ENCODE data around the gene THSD4. TPM values are rescaled to one million over a fixed set of nuclear protein-coding genes. Genes with fewer than 3 reads are reported as not detected.

The THSD4 gene
- total RNA-seq, 6 experiments from 2014 or later: 5.2 to 21.8 (median 13.7) TPM

- no peak overlapping the region for H3K27ac ChIP-seq
- no peaks in the 10 kb centered on the region for H3K9me3 ChIP-seq
- TF ChIP-seq, protein P1, sequence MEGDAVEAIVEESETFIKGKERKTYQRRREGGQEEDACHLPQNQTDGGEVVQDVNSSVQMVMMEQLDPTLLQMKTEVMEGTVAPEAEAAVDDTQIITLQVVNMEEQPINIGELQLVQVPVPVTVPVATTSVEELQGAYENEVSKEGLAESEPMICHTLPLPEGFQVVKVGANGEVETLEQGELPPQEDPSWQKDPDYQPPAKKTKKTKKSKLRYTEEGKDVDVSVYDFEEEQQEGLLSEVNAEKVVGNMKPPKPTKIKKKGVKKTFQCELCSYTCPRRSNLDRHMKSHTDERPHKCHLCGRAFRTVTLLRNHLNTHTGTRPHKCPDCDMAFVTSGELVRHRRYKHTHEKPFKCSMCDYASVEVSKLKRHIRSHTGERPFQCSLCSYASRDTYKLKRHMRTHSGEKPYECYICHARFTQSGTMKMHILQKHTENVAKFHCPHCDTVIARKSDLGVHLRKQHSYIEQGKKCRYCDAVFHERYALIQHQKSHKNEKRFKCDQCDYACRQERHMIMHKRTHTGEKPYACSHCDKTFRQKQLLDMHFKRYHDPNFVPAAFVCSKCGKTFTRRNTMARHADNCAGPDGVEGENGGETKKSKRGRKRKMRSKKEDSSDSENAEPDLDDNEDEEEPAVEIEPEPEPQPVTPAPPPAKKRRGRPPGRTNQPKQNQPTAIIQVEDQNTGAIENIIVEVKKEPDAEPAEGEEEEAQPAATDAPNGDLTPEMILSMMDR (IDR thresholded peaks at IDR 0.05): no peak
- no peak for TF ChIP-seq POLR2A (IDR thresholded peaks at IDR 0.05)
- no peaks in the 10 kb centered on the region for H3K27me3 ChIP-seq
- ATAC-seq: no peak
- intact Hi-C loops (cut with DNase I): no loop called here
- no peaks in the 10 kb centered on the region for H3K36me3 ChIP-seq
- DNase-seq: no peak
- no peak overlapping the region for H3K4me3 ChIP-seq
- H3K4me1 ChIP-seq: no peaks in the 10 kb centered on the region
Observed at GRCh38 chr15:71754660-71755059, 639.4 kb downstream of the THSD4 start.

DNA sequence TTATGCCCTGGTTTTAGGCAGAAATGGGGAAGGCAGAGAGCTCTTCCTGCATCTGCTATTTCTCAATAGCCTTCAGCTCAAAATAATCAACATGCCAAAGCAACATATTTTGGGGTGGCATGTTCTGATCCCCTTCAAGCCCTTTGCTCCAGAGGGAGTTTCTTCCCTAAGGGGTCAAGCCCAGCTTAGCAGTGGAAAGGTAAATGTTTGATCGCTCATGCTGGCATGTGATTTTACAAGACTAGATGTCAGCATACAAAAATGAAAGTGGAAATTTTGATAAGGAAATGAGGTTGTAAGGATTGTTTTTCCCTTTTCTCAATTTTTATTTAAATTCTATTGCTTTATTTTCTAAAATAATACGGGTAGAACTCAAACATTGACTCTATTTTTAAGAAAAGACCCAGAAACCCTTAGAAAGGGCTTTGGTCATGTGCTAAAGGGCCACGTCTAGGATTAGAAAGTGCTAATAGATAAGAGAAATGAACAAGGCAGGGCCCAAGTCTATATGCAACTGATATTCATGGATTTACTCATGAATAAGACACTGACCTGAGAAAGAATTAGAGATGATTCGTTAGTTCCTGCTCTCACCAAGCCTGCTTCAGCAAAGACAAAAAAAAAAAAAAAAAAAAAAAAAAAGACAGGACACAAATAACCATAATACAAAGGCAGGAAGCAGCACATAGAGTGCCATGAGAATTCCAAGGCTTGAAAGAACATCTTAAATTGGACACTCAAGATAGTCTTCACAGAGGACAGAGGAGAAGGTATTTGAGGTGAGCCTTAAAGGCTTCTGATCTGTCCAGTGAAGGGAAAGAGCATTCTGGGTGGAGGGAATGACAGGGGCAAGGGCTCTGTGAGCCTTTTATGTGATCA is 640.1 kb downstream of the THSD4 start:
- 70% methylated on average over 4 of the region's 4 CpGs for WGBS (ENCODE audit: insufficient coverage, low coverage, low lambda C conversion rate, missing lambda C conversion rate)
- H3K27ac ChIP-seq: no peak overlapping the region
- TF ChIP-seq, protein P1 (IDR thresholded peaks at IDR 0.05): no peak
- no peak for TF ChIP-seq POLR2A (IDR thresholded peaks at IDR 0.05)
- no peak for DNase-seq
- H3K36me3 ChIP-seq: no peaks in the 10 kb centered on the region
- no peaks in the 10 kb centered on the region for H3K9me3 ChIP-seq
- intact Hi-C loops (cut with DNase I): no loop called here
- no peaks in the 10 kb centered on the region for H3K27me3 ChIP-seq
- no peak overlapping the region for H3K4me3 ChIP-seq
- peak in 1 of 4 donors; percentile 73 for ATAC-seq
- no peaks in the 10 kb centered on the region for H3K4me1 ChIP-seq

- Histone ChIP-seq H3K36me3 (no peaks in the 10 kb centered on the region), H3K9me3 (no peaks in the 10 kb centered on the region), H3K27me3 (no peaks in the 10 kb centered on the region), H3K4me3 (no peak overlapping the region), H3K4me1 (peaks cover 0 to 3% (median 0%) of the 10 kb centered on the region in 4 donors), H3K27ac (no peak overlapping the region)
- WGBS (ENCODE audit: insufficient coverage, low coverage, low lambda C conversion rate, missing lambda C conversion rate): 91% methylated on average over 7 of the region's 8 CpGs
- ATAC-seq: no peak
- TF ChIP-seq, protein P1 (IDR thresholded peaks at IDR 0.05): no peak
- no peak for TF ChIP-seq POLR2A (IDR thresholded peaks at IDR 0.05)
- intact Hi-C loops (cut with DNase I): no loop called here
- no peak for DNase-seq
Observed at GRCh38 chr15:71756599-71757352, 641.5 kb downstream of the THSD4 start.

DNA sequence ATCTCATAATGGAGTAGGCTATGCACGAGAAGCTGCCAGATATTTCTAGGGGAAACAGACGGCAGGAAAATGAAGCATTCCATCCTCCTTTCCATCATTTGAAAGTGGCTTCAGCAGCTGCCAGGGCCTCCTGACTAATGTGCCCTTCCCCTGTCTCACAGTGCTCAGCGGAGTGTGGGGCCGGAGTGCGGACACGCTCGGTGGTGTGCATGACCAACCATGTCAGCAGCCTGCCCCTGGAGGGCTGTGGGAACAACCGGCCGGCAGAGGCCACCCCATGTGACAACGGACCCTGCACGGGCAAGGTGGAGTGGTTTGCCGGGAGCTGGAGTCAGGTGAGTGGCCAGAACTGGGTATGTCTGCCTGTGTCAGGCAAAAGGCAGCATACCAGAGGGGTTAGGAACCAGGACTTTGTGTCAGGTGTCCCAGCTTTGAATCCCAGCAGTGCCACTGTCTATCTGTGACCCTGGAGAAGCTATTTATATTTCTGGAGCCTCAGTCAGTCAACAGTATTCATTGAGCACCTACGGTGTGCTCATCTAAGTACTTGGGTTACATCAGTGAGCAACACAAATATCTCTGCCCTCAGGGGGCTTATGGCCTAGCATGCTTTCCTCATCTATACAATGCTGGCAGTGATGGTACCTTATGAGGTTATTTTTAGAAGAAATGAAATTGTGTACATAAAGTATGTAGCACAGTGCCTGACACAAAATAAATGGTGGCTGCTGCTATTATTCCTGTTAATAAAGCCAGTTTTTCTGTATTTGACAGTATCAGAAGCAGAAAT is 642.7 kb downstream of the THSD4 start:
- Histone ChIP-seq H3K27ac (no peak overlapping the region), H3K4me3 (no peak overlapping the region), H3K36me3 (no peaks in the 10 kb centered on the region), H3K4me1 (peaks cover 0 to 3% (median 0%) of the 10 kb centered on the region in 4 donors), H3K9me3 (no peaks in the 10 kb centered on the region), H3K27me3 (no peaks in the 10 kb centered on the region)
- no peak for TF ChIP-seq POLR2A (IDR thresholded peaks at IDR 0.05)
- TF ChIP-seq, protein P1 (IDR thresholded peaks at IDR 0.05): no peak
- no peak for DNase-seq
- 68% methylated on average over 2 of the region's 13 CpGs for WGBS (ENCODE audit: insufficient coverage, low coverage, low lambda C conversion rate, missing lambda C conversion rate)
- ATAC-seq: peak in 1 of 4 donors; percentile 29
- intact Hi-C loops (cut with DNase I): no loop called here
